Panc1 (cell line): ENCODE measurements around the gene THAP10. TPM values are rescaled to one million over a fixed set of nuclear protein-coding genes. Genes with fewer than 3 reads are reported as not detected.

Experiments used
- ATAC-seq: fragments of 200-7000 bp; cut with Tn5 transposase; 2 replicates; pipeline ENCODE4 v1.9.1; 2020; ENCODE audit warnings: mild to moderate bottlenecking, moderate library complexity
- BruUV-seq: library from RNA; stranded (reverse); fragments of 400-500 nt; replicated peaks from 2 replicates; lab custom pipeline; 2021; lab: Mats Ljungman, UMichigan
- CTCF ChIA-PET: fragments of 300-600 bp; sonication (Branson Sonifier 250); formaldehyde crosslinking; loops from one replicate; lab custom pipeline; 2022; ENCODE audit warnings: antibody characterized with exemption; lab: Charles Lee
- POLR2A ChIA-PET: fragments of 300-600 bp; sonication (Branson Sonifier 250); formaldehyde crosslinking; loops from one replicate; lab custom pipeline; 2022; ENCODE audit warnings: antibody characterized with exemption; lab: Charles Lee
- DNase-seq: peaks from one replicate; pipeline ENCODE4 v3.0.0-alpha.2; 2010; ENCODE audit warnings: low read depth, low spot score
- H3K27ac ChIP-seq: 2 replicates; pipeline ENCODE4 v1.5.1; 2011; ENCODE audit warnings: mild to moderate bottlenecking, low read length, inconsistent platforms
- H3K27me3 ChIP-seq: fragments of 200-500 bp; sonication (Bioruptor generic); 2 replicates; pipeline ENCODE4 v1.6.0; 2014; ENCODE audit warnings: low read length, inconsistent platforms; ENCODE audit not compliant: control insufficient read depth, insufficient read depth
- H3K36me3 ChIP-seq: fragments of 200-500 bp; sonication (Bioruptor generic); 2 replicates; pipeline ENCODE4 v1.5.1; 2014; ENCODE audit warnings: inconsistent platforms, mild to moderate bottlenecking, low read length, moderate library complexity; ENCODE audit not compliant: control insufficient read depth, insufficient read depth
- H3K4me1 ChIP-seq: 2 replicates; pipeline ENCODE4 v1.5.1; 2011; ENCODE audit warnings: inconsistent platforms, mild to moderate bottlenecking, low read length, moderate library complexity; ENCODE audit not compliant: control insufficient read depth, insufficient read depth
- H3K4me3 ChIP-seq, 2 experiments: 2 replicates each; pipeline ENCODE4 v1.5.1; 2011 to 2012; ENCODE audit warnings: low read depth in 2 of 2, low read length in 2 of 2, mild to moderate bottlenecking in 2 of 2, inconsistent platforms in 1 of 2, moderate library complexity in 1 of 2
- H3K9me3 ChIP-seq: fragments of 200-500 bp; sonication (Bioruptor generic); 2 replicates; pipeline ENCODE4 v1.5.1; 2014; ENCODE audit warnings: low read depth, mild to moderate bottlenecking, inconsistent platforms, low read length, moderate library complexity; ENCODE audit not compliant: control insufficient read depth, insufficient read depth
- CTCF ChIP-seq: fragments of 450-650 bp; IDR thresholded peaks from 2 replicates; pipeline ENCODE4 v1.5.1; 2017; ENCODE audit warnings: mild to moderate bottlenecking
- POLR2AphosphoS5 ChIP-seq: IDR thresholded peaks from 2 replicates; pipeline ENCODE4 v1.6.1; 2012; ENCODE audit warnings: mild to moderate bottlenecking, low read depth, low read length, moderate library complexity
- REST ChIP-seq, 2 experiments: IDR thresholded peaks; 2 replicates each; pipeline ENCODE4 v1.6.1; 2011 to 2012; ENCODE audit warnings: low read depth in 2 of 2, control low read depth in 1 of 2, low read length in 1 of 2, mild to moderate bottlenecking in 1 of 2, moderate library complexity in 1 of 2; ENCODE audit not compliant: insufficient read depth in 1 of 2
- SIN3A ChIP-seq: IDR thresholded peaks from 2 replicates; pipeline ENCODE4 v1.6.1; 2012; ENCODE audit warnings: low read depth, mild to moderate bottlenecking, low read length, moderate library complexity, borderline replicate concordance; ENCODE audit not compliant: insufficient read depth
- TCF7L2 ChIP-seq: IDR thresholded peaks from 2 replicates; pipeline ENCODE4 v1.6.1; 2011; ENCODE audit warnings: mild to moderate bottlenecking, low read depth, low read length, inconsistent platforms
- in situ Hi-C: cut with HindIII; loops from 2 replicates; pipeline ENCODE4 v1.10.0; 2016; ENCODE audit warnings: low sequenced_read_pairs, low pct_unique_long_range_greater_than_20kb
- intact Hi-C: fragments of 100-400 bp; cut with micrococcal nuclease; formaldehyde crosslinking; loops from one replicate; pipeline ENCODE4 v1.10.0; 2022; ENCODE audit not compliant: unreplicated experiment
- total RNA-seq: library from RNA; stranded (reverse); gene quantifications from one replicate; pipeline ENCODE4 v1.2.1, GENCODE V29; 2021; ENCODE audit not compliant: unreplicated experiment

THAP10 gene
- total RNA-seq, 1 experiment from 2014 or later, result 6.7 TPM

- BruUV-seq, result no TSS peak
- Histone ChIP-seq H3K36me3 (no peaks in the 10 kb centered on the region), H3K4me1 (no peaks in the 10 kb centered on the region), H3K4me3 (no peak overlapping the region), H3K9me3 (no peaks in the 10 kb centered on the region), H3K27me3 (no peaks in the 10 kb centered on the region), H3K27ac (no peak overlapping the region)
- DNase-seq, result no peak
- ATAC-seq, result no peak
- in situ Hi-C loops, result no loop called here
- TF ChIP-seq POLR2AphosphoS5 (no peak), CTCF (no peak), SIN3A (no peak), TCF7L2 (no peak), REST (IDR thresholded peaks at IDR 0.05; ENCODE audit: insufficient read depth in 1 of 2, low read depth in 2 of 2, low read length in 1 of 2) (no peak)
- intact Hi-C loops, result no loop called here
- ChIA-PET CTCF (no interaction called here), POLR2A (interaction anchor here (0.6 kb wide), 1 partner anchor 28 kb away, joined by 8 read pairs; no protein-coding TSS in a partner anchor)
Measured at GRCh38 chr15:70922119-70922518, 29.9 kb upstream of the THAP10 start.

- no peaks in the 10 kb centered on the region for H3K36me3 ChIP-seq
- ChIA-PET POLR2A (interaction anchor here (0.6 kb wide), 1 partner anchor 27 kb away, joined by 8 read pairs; no protein-coding TSS in a partner anchor), CTCF (no interaction called here)
- H3K27ac ChIP-seq, result no peak overlapping the region
- in situ Hi-C loops (no loop called here), intact Hi-C loops (no loop called here)
- H3K4me1 ChIP-seq, result no peaks in the 10 kb centered on the region
- H3K27me3 ChIP-seq, result no peaks in the 10 kb centered on the region
- no peaks in the 10 kb centered on the region for H3K9me3 ChIP-seq
- no peak overlapping the region for H3K4me3 ChIP-seq
- no TSS peak for BruUV-seq
- TF ChIP-seq CTCF, result no peak
- ATAC-seq (no peak), DNase-seq (no peak)
Measured at GRCh38 chr15:70920981-70921696, 28.9 kb upstream of the THAP10 start.
